GM21528 (cell line): ENCODE results near the gene NEO1.

ENCODE experiments used
- ATAC-seq: cut with Tn5 transposase; IDR thresholded peaks from one replicate; pipeline ENCODE4 v1.9.1; 2021; ENCODE audit warnings: mild to moderate bottlenecking, moderate library complexity; ENCODE audit not compliant: unreplicated experiment, low FRiP score

The NEO1 gene, protein sequence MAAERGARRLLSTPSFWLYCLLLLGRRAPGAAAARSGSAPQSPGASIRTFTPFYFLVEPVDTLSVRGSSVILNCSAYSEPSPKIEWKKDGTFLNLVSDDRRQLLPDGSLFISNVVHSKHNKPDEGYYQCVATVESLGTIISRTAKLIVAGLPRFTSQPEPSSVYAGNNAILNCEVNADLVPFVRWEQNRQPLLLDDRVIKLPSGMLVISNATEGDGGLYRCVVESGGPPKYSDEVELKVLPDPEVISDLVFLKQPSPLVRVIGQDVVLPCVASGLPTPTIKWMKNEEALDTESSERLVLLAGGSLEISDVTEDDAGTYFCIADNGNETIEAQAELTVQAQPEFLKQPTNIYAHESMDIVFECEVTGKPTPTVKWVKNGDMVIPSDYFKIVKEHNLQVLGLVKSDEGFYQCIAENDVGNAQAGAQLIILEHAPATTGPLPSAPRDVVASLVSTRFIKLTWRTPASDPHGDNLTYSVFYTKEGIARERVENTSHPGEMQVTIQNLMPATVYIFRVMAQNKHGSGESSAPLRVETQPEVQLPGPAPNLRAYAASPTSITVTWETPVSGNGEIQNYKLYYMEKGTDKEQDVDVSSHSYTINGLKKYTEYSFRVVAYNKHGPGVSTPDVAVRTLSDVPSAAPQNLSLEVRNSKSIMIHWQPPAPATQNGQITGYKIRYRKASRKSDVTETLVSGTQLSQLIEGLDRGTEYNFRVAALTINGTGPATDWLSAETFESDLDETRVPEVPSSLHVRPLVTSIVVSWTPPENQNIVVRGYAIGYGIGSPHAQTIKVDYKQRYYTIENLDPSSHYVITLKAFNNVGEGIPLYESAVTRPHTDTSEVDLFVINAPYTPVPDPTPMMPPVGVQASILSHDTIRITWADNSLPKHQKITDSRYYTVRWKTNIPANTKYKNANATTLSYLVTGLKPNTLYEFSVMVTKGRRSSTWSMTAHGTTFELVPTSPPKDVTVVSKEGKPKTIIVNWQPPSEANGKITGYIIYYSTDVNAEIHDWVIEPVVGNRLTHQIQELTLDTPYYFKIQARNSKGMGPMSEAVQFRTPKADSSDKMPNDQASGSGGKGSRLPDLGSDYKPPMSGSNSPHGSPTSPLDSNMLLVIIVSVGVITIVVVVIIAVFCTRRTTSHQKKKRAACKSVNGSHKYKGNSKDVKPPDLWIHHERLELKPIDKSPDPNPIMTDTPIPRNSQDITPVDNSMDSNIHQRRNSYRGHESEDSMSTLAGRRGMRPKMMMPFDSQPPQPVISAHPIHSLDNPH (N-terminal part only)

DNA sequence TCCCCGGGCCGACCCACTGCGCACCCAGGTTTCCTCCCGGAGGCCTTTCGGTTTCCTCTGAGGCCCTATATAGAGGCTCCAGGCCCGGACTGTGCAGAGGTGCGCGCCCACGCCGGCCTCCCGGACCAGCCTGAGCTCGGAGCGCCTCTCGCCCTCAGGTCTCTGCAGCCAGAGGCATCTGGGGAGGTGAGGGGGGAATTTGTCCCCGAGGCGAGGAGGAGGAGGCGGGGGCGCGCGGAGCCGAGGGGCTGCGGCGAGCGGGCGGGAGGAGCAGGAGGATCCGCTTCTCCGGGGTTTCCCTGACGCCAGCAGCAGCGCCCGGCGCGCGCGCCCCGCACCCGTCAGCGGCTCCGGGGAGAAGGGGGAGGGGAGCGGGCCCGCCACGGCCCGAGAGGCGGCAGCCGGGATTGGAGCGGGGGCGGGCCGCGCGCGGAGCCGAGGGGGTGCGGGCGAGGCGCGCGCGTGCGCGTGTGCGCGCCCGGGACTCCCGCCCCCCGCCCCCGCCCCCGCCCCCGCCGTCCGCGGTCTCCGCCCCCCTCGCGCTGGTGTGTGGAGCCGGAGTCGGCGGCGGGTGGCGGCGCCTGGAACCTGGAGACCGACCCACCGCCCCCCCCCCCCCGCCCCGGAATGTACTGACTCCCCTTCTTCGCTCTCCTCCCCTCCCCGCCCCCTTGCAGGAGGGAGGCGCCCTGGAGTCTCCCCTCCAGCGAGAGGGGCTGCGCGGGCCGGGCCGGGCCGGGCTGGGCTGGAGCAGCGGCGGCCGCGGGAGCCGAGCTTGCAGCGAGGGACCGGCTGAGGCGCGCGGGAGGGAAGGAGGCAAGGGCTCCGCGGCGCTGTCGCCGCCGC lies at the start of gene NEO1:
Gene NEO1 (plus strand): TSS at position 657 of the 846 bp plus-strand sequence. CDS start 213 bp downstream, outside the sequence.
- peak; percentile 68 for ATAC-seq

DNA sequence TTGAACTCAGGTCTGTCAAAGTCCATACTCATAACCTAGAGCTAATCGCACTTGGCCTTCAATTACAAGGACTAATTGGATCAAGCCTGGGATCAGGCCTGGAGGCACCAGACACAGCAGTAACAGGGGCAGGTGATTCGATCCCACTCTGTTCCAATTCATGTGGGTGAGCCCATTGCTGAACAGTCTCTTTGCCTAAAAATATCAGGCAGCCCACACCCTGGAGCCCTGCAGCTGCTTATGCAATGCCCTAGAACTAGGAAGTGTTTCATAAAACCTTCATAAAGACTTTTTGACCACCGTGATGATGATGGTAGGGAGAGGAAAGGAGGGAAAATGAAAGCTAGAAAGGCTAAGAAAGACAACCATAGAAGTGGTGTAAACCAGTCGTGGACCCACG lies 47.8 kb upstream of the NEO1 start:
- ATAC-seq = no peak

DNA sequence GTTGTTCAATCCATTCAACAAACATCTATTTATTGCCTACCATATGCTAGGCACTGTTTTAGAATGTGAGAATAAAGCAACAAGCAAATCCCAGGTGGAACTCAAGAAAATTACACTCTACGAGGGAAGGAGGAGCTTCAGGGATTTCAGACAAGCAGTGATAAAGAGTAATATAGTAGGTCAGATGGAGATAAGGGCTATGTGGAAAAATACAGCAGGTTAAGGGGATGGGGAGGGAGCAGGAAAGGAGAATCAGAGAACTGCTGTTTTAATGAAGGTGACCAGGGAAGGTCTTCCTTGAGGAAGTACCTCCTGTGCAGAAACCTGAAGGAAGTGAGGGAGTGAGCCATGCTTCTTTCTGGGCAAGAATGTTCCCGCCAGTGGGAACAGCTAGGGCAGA lies 47.2 kb upstream of the NEO1 start:
- ATAC-seq = no peak

DNA sequence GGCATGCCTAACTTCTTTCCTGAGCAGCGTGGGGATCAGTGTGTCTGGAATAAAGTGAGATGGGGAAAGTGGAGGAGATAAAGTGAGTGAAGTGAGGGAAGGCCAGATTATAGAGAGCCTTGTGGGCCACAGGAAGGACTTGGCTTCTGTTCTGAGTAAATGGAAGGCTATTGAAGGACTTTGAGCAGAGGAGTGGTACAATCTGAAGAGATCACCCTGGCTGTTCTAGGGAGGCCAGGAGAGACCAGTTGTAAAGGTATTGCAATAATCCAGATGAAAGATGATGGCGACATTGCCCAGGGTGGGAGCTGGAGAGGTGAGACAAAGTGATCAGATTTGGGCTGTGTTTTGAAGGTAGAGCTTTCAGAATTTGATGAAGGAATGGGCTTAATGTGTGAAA lies 46.8 kb upstream of the NEO1 start:
- no peak for ATAC-seq

DNA sequence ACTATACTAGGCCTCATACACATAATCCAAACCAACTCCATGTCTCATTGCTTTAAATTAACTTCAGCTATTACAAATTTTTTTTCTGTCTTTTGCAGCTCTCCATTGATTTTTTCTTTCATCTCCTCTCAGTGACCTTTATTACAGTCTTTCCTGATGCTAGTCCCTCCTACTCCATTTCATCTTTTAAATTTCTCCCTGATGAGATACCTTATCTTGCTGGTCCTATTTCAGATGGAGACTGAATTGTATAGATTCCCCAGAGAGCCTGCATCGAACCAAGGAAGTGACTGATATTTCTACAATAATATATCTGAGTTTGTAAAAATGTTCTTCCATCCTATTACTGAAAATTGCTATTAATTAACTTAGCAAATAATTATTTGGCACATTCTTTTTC lies 45.7 kb upstream of the NEO1 start:
- ATAC-seq = no peak

DNA sequence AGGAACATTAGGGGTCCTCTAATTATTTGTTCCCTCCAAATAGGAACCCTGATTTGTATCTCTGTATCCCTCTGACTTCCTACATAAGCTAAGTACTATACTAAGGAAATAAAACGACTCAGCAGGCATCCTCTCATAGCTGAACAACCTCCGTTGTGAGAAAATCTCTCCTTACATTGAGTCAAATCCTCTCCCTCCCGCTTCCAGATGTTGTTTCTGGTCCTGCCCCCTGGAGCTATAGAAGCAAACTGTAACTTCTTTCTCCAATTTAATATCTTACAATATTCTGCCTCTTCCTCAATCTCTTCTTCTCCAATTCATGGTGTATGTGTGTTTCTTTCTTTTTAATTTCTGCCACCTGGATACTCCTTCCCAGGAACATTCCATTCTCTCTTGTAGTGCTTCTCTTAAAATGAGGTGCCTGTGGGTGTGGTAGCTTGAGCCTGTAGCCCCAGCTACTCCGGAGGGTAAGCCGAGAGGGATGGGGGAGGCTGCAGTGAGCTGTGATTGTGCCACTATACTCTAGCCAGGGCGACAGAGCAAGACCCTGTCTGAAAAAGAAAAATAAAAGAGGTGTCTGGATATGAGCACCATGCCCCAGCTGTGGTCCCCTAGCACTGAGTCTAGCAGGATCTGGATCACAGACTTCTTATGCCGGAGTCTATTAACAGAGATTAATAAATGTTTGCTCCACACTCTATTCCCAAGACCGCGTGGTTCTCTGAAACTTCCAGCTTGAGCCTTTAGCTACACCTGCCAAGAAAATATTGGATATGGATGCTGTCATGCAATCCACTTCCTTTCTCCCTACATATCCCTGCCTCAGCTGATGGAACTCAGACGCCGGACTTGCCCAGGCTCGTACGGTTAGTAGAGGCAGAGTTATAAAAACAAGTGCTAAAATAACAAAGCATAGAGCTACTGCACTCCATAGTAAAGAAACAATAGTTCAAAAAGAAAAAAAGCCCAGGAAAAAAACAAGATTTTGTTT lies 42.9 kb upstream of the NEO1 start:
- ATAC-seq = no peak

DNA sequence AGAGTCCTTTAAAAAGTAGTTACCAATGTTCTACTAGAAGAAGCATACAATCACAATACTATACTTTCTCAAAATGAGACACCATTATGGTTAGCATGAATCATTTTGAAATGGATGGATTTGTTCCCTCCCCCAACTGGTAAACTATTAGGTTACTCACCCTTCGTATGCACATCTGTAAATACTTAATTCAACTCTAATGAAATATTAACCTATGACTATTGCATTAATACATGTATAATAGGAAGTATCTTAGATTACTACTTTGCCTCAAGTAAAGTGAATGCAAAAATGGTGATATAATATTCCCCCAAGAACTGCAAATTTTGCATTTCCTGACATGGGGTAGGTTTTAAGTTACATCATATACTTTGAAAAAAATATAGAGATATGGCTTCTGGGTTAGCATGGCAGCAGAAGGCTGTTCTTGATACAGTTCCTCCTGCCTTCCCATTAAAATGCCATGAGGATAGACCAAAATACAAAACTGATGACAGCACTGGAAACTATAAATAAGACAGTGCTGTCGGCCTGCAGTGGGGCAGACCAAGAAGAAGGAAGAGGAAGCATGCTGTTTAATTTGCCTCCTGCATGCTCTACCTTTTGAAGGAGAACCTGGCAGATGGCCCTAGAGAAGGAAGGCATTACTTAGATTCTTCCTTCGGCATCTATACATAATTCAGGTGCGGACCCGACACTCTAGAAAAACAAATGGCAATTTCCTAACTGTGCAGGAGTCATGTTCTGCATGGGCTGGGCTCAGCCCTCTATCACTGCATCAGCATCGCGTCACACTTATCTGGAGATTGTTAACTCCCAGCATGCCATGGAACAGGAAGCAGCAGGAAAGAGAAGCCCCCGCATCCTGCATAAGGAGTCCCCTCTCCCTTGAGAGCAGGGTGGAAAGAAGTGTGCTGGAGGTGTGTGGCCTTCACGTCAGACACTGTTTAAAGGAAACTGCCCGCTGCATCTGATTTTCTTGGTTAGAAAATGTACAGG lies 41.8 kb upstream of the NEO1 start:
- ATAC-seq = no peak

DNA sequence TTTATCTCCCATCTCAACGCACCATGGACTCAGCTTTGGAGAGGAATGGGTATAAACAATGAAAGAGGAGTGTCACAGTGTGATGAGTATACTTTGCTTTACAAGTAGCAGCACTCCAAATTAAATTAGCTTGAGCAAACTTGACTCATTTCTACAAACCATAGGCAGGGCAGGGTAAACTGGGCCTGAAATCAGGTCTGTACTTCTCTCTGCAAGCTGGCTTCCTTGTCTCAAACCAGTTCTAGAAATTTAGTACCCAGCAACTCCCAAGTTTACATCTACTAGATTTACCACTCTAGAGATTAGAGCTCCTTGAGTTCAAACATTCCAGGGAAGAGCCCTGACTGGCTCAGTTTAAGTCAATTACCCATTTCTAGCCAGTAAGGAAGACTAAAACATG lies 37.4 kb upstream of the NEO1 start:
- ATAC-seq = no peak

DNA sequence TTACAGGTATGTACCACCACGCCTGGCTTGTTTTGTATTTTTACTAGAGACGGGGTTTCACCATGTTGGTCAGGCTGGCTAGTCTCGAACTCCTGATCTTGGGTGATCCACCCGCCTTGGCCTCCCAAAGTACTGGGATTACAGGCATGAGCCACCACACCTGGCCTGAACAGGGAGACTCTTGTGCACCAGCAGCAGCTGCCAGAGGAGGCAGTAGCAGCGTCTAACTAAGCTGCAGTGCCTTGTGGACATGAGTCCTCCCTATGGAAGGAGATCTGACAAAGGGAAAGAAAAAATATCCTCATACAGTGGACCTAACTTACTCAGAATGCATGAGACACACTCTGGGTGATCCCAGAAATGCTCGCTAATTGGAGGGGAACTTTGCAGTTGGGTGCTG lies 36.8 kb upstream of the NEO1 start:
- no peak for ATAC-seq

DNA sequence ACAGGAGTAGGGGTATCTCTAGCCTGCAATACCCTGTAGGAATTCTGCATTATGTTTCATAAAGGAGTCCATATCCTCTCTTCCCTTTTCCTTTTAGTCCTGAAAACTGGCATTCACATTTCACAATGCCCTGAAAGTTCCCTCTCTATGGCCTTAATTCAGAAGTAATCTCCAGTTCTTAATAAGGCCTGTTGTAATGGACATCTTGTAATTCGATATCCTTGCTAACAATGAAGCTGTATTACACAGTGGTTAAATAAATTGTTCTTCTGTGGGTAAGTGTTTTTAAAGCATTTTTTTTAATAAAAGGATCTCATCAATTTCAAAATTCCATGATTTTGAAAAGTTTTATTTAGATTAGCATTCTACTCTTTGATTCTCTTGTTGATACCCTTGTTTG lies 34.3 kb upstream of the NEO1 start:
- ATAC-seq = no peak

DNA sequence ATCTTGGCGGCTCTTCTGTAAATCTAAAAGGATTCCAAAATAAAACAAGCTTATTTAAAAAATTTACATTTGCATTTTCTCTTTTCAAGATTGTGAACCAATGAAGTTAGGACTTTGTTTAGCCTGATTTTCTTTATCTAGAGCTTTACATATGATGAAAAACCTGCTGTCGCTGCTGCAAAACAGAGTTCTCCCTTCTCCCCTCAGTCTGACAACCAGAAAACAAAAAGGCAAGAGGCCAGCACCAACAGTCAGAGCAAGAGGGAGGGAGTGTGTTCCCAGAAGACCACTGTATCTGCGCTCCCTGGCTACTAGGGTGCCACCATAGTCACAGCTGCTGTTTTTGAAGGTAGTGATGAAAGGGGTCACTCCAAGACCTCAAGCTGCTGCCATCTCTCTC lies 33.1 kb upstream of the NEO1 start:
- ATAC-seq = no peak

DNA sequence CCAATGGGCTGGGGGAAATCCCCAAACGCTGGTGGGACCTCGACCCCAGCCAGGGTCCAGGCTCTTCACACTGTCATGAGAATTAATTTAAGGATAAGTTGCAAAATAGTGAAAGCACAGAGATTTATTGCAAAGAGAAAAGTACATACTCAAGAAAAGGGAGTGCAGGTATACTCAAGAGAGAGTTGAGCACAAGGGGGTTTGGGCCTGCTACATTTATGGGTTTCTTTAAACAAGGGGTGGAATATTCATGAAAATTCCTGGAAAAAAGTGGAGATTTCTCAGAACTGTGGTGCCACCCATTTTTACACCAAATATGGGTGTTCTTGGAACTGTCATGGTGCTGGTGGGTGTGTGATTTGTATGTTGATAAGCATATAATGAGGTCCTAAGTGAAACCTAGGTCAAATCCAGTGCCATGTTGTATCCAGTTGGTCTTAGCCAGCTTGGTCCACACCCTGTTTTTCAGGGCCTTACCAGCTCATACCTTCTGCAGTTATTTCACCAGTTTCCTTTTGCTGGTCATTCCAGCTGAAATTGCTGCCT lies 32.6 kb upstream of the NEO1 start:
- ATAC-seq = no peak

DNA sequence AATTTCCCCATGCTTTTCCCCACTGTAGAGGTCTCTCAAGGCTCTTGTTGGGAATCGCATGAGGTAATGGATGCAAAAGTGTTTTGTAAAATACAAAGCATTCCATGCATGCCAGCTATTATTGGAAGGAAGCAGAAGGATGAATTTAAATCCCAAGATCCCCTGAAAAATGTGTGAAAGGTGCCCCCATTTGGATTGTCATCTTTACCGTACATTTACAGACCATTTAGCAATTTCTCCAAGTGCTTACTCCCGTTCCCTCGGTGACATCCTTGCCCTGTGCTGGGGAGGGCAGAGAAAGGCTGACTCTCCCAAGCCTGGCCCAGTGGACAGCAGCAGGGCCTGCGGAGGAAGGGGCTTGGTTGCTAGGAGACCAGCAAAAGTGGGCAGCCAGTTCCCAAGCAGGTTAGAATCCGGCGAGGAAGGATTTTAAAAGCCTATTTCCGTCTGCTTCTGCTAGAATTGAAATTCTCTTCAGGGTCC lies 31.1 kb upstream of the NEO1 start:
- no peak for ATAC-seq

DNA sequence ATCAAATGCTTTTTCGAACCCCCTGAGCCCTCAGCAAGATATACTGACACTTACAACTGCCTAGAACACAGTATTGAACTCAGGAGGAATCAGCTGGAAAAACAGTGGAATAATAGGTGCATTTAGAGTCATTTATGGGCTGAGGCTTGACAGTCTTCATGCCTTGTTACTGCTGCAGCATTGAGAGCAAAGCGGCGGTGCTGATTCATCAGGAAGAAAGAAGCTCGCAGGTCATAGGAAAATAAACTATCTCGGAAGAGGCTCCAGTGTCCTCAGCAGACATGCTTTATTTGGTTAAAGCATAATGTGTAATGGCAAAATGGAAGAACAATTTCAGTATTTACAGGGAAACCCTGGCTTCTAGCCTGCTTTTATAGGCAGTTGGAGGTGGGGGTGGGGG lies 30.1 kb upstream of the NEO1 start:
- ATAC-seq = no peak

DNA sequence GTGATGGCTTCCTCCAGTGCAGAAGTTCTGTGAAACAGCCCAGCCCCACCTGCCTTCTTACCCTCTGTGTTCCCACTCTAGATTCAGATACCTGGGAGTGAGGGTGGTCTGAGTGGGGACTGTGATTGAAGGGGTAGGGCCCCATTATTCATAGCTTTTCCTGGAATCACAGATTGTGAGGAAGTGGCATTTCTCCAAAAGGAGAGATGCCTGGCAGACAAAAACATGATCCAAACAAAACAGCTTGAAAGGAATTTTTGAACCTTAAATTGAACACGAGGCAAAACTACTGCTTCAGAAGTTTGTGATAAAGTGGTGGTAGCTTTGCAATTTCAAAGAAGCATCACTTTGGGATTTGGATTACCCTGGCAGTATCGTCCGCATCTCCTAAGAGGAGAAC lies 29.2 kb upstream of the NEO1 start:
- ATAC-seq = no peak

DNA sequence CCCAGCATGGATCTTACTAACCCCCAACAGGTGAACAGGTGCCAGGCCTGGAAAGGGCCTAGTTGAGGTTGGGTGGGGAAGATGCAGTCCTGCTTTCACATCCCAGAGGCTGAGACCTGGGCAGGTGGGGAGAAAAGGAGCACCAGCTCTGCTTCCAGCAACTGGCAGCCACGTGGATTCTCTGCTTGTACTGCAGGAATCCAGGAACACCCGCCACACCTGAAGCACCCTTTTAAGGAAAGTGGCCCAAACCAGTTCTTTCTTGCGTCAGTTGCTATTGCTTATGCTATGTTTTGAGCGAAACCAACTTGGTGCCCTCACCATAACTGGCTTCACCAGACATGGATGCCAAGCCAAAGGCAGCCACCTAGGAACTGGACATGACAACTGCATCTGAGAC lies 28.1 kb upstream of the NEO1 start:
- no peak for ATAC-seq

DNA sequence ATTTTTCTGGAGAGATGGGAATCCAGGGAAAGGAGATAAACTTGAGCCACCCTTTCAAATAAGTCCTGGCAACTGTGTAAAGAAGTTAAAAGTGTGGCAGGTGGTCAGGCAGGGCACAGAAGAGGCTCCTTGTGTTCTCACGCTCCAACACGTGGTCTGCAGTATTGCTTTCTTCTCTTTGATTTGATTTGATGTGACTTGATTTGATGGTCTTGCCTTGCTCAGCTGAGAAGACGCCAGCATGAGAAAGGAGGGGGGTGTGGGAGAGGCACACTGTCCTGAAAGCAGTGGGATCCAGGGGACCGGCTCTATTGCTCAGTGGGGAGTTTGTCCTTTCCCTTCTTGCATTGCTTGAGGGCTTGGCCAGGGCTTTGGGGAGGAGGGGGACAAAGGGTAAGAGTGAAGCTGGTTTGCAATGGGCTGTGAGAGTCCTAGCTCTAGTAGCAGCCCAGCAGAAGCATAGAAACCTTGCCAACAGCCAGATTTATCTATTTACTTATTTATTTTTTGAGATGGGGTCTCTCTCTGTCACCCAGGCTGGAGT lies 25.7 kb upstream of the NEO1 start:
- no peak for ATAC-seq
